HG03571 (cell line): ENCODE data around the gene VGF.
"Not testable (repeated sequence)": the region's sequence is repeated elsewhere in the genome, so short reads cannot be mapped to it uniquely, and the experiment has no call there.

ENCODE experiments used
- ATAC-seq: cut with Tn5 transposase; IDR thresholded peaks from one replicate; pipeline ENCODE4 v1.9.1; 2021; ENCODE audit not compliant: unreplicated experiment

The VGF gene

GRCh38 chr7:101165075-101165957 lies at the start of gene VGF:
TSS of gene VGF (minus strand) at chr7:101165569. CDS start at chr7:101164843, 726 bp downstream.
- peak; percentile 62 for ATAC-seq

DNA sequence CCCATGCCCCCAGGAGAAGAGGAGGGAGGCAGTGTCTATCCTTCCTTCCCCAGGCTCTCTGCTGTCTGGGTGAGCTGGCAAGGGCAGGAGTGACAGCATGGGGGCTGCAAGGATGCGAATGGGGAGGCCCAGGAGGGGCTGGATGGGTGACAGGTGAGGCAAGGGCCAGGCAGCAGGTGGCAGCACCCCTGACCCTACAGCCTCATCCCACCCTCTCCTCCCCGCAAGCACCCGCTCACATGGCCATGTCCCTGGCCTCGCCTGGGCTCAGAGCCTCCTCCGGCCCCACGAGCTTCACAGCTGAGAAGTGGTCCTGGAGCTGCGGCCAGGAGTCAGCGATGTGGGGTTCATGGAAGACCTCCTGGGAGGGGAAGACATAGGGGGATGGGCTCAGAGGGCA lies 46.6 kb upstream of the VGF start:
- no peak for ATAC-seq

GRCh38 chr7:101211501-101211900 lies 46.1 kb upstream of the VGF start:
- ATAC-seq: no peak

GRCh38 chr7:101210143-101210542 lies 44.8 kb upstream of the VGF start:
- no peak for ATAC-seq

- ATAC-seq: no peak
Measured at GRCh38 chr7:101208794-101209193, 43.4 kb upstream of the VGF start.

DNA sequence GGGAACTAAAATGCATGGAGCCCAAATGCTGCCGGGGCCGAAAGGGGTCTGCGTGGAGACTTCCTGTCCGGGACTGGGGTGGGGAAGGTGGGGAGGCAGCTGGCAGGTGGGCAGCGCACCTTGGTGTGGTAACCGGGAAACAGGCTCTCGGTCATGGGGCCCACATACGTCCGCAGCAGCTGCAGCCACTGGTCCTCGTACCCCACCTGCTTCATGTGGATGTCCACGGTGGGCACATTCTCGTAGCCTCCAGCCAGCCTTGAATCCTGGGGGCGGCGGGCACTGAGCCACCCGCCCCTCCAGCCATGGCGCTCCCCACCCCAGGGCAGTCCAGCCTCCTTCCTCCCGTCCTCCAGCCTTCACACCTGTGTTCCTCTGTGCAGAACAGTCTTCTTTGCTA lies 42.1 kb upstream of the VGF start:
- ATAC-seq: no peak

DNA sequence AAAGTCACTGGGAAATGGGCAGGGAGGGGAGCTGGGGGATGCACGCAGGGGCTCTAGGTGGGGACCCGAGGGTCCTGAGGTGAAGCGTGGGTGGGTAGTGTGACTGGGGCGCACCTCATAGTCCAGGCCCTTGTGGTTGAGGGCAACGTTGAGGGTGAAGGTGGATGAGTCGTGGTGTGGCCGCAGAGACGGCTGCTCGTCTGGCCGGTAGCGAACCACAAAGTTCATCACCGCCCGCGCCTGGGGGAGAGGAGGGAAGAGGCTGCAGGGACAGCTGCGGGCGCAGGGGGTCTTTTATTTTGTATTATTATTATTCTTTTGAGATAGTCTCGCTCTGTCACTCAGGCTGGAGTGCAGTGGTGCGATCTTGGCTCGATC lies 41.3 kb upstream of the VGF start:
- ATAC-seq: no peak

- ATAC-seq: no peak
Measured at GRCh38 chr7:101205901-101206664, 40.7 kb upstream of the VGF start.

DNA sequence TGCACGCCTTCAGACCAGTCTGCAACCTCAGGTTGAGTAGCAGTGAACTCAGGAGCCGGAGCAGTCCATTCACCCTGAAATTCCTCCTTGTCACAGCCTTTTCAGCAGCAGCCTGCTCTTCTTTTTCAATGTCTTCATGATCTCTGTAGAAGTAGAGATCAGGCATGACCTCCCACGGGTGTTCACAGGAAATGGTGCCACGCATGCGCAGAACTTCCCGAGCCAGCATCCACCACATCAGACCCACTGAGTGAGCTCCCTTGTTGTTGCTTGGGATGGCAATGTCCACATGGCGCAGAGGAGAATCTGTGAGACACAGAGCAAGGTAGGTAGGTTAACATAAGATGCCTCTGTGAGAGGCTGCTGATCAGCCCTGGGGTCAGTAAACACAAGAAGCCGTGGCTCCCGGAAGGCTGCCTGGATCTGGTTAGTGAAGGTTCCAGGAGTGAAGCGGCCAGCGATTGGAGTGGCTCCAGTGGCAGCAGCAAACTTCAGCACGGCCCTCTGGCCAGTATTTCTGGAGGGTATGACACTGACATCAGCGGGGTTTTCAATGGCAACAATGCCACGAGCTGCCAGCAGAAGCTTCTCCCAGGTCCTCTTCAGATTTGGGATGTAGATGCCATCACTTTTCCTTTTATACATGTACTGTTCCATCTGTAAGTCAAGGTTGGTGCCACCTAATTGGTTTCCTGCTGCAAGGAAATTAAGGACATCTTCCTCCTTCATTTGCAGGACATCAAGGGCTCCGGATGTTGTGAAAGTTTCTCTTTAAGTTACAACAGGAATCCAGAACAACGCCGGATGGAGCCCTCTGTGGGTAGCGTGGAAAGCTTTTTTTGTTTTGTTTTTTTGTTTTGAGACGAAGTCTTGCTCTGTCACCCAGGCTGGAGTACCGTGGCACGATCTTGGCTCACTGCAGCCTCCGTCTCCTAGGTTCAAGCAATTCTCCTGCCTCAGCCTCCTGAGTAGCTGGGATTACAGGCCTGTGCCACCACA lies 38.7 kb upstream of the VGF start:
- ATAC-seq: not testable (repeated sequence)

DNA sequence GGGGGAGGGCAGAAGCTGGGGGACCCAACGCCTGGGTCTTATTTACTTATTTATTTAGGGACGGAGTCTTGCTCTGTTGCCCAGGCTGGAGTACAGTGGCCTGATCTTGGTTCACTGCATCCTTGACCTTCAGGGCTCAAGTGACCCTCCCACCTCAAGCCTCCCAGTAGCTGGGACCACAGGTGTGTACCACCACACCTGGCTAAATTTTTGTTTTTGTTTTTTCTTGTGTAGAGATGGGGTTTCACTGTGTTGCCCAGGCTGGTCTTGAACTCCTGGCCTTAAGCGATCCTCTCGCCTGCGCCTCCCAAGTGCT lies 37.2 kb upstream of the VGF start:
- ATAC-seq: no peak

DNA sequence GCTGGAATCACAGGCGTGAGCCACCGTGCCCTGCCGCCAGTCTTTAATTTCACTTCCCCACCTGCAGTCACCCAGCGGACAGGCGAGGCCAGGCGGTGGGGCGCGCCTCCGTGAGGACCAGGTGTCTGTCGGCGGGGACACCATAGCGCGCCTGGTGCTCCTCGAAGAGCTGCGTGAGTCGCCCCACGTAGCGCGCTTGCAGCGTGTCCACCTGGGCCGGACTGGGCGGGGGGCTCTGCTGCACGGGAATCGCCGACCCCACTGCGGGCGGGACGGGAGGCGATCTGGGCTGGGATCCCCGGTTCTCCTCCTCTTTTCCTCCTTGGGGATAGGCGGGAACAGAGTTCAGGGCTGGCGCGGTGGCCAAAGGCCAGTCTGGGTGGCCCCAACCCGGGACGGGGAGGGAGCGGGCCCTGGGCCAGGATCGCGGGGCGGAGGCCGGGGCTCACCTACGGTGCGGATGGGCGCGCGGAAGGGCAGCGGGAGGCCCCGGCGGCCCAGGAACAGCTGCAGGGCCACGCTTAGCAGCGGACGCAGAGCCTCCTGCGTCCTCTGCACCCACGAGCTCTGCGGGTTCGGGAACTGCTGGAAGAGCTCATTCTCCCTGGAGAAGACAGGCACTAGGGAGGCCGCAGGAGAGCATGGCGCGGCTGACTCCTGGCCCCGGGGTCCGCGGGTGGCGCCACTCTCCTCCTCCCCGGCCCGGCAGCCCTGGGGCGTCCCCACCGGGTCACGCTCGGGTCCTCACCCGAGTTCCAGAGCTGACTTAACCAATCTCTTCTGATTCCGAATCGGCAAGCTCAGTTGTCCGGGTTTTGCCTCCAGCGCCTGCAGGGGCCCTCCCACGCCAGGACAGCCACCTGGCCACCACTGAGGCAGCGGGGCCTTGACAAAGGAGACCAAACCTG lies 36.6 kb upstream of the VGF start:
- ATAC-seq: no peak

DNA sequence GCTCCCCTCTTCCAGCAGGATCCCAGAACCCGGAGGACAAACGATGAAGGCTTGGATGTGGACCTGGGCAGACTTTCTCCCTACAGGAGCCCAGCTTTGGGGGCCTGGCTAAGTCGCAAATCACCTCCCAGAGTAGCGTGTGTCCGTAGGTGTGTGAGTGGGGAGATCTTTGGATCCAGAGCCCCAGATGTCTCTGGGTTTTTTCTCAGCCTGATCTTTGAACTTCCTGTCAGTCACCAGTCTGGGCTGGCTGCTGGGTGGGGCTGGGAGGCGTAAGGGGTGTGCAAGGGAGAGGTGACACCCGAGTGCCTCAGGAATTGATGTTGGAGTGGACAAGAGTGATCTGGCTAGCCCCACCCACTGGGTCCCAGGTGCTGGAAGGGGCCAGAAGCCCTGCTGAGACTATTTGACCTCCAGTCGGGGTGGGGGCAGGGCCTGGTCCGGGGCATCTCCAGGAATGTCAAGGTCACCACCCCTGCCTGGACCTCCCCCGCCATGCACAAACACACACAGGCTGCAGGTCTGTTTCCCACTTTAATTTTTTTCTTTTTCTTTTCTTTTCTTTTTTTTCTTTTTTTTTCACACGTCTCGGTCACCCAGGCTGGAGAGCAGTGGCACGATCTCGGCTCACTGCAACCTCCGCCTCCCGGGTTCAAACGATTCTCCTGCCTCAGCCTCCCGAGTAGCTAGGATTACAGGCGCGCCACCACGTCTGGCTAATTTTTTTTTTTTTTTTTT lies 35.7 kb upstream of the VGF start, which contains the start of gene MOGAT3:
Gene MOGAT3, minus strand, starts transcription at position 175 of the 738 bp plus-strand sequence. CDS start 182 bp downstream, outside the sequence.
- ATAC-seq: no peak

DNA sequence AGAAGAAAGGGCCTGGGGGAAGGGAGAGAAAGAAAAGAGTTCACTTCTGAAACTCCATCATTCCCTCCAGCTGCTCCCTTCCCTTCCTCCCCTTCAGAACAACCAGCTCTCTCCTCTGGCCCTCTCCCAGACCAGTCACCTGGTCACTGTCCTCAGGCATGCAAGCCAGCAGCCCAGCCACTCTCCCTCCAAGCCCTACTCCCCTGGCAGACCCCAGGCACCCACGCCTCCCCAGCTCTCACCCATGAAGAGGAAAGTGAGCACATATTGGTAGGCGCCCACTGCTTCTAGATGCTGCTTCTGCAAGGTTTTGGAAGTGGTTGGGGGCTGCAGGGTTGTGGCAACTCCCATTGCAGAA lies 35.1 kb upstream of the VGF start:
- no peak for ATAC-seq

DNA sequence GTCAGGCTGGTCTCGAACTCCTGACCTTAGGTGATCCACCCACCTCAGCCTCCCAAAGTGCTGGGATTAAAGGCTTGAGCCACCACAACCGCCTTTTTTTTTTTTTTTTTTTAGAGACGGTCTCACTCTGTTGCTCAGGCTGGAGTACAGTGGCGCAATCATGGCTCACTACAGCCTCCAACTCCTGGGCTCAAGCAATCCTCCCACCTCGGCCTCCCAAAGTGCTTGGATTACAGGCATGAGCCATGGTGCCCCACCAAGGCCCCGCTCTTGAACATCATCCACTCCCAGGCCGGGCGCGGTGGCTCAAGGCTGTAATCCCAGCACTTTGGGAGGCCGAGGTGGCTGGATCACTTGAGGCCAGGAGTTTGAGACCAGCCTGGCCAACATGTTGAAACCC lies 34.2 kb upstream of the VGF start:
- ATAC-seq: not testable (repeated sequence)

GRCh38 chr7:101198476-101198875 lies 33.1 kb upstream of the VGF start:
- ATAC-seq: no peak

- ATAC-seq: no peak
Measured at GRCh38 chr7:101197991-101198390, 32.6 kb upstream of the VGF start.

DNA sequence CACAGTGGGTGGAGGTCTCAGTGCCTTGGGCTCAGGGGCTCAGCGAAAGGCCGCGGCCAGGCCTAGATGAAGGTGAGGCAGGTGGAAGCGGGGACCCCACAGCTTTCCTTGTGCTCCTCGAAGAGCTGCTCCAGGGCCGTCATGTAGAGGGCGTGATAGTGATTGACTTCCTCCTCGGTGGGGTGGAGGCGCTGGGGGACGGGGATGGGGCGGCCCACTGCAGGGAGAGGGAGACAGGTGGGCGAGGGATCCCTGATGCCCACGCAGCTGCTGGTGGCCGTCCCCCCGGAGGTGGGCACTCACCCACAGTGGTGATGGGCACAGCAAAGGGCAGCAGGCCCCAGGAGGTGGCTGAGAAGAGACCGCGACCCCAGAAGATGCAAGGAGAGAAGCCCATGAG lies 30.5 kb upstream of the VGF start:
- ATAC-seq: no peak

GRCh38 chr7:101189109-101189508 lies 23.7 kb upstream of the VGF start:
- ATAC-seq: no peak

- no peak for ATAC-seq
Measured at GRCh38 chr7:101186844-101187428, 21.6 kb upstream of the VGF start.
